Activated CD4-positive, alpha-beta memory T cell treated with anti-CD3 and anti-CD28 coated beads for 36 hours (primary cell): ENCODE data around the gene NDUFB6. TPM values are rescaled to one million over a fixed set of nuclear protein-coding genes. Genes with fewer than 3 reads are reported as not detected.
"Not testable (repeated sequence)": the region's sequence is repeated elsewhere in the genome, so short reads cannot be mapped to it uniquely, and the experiment has no call there.

Experiments used
- CTCF ChIA-PET: fragments of 350-600 bp; sonication (Branson Sonifier 250); formaldehyde crosslinking; loops from one replicate; lab custom pipeline; 2021; ENCODE audit warnings: antibody characterized with exemption, inconsistent platforms; lab: Charles Lee
- POLR2A ChIA-PET: fragments of 350-600 bp; sonication (Branson Sonifier 250); formaldehyde crosslinking; loops from one replicate; lab custom pipeline; 2021; ENCODE audit warnings: antibody characterized with exemption; lab: Charles Lee
- DNase-seq: peaks from one replicate; pipeline ENCODE4 v3.0.0-alpha.2; 2020
- H3K27ac Mint-ChIP-seq: one replicate; pipeline ENCODE4 v1.8.0; 2021; ENCODE audit warnings: mixed read lengths
- H3K27me3 Mint-ChIP-seq: one replicate; pipeline ENCODE4 v1.8.0; 2021; ENCODE audit warnings: mixed read lengths
- H3K36me3 Mint-ChIP-seq: one replicate; pipeline ENCODE4 v1.8.0; 2021; ENCODE audit warnings: mixed read lengths
- H3K4me1 Mint-ChIP-seq: one replicate; pipeline ENCODE4 v1.8.0; 2021; ENCODE audit warnings: low read depth, mixed read lengths
- H3K4me3 Mint-ChIP-seq: one replicate; pipeline ENCODE4 v1.8.0; 2021; ENCODE audit warnings: mild to moderate bottlenecking, mixed read lengths
- H3K9me3 Mint-ChIP-seq: one replicate; pipeline ENCODE4 v1.8.0; 2021; ENCODE audit warnings: mixed read lengths
- intact Hi-C: fragments of 100-400 bp; cut with micrococcal nuclease; formaldehyde crosslinking; loops from one replicate; pipeline ENCODE4 v1.15.1; 2023
- total RNA-seq, 2 experiments: library from RNA; stranded (reverse); gene quantifications; one replicate each; pipeline ENCODE4 v1.2.3, GENCODE V29; 2021

Gene NDUFB6
- total RNA-seq, 2 experiments from 2014 or later: 75.7 to 77.1 TPM

DNA sequence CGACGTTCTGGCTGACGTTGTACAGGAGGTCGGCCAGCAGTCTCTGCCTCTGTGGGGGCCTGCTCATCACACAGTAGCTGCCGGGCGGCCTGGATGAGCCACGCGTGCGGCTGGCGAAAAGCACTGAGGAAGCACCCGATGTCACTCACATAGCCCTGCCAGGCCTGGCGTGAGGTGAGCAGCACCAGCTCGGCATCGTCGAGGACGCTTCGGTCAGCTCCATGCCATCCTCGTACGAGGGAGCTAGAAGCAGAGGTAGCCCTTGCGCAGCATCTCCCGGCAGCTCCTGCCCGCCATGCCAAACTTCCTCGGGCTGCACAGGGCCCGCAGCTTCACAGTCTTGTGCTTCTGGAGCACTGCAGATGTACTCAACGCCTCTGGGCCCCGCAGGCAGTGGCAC, 6.2 kb downstream of the NDUFB6 start:
- Mint-ChIP-seq H3K27ac (no peak overlapping the region), H3K27me3 (no peaks in the 10 kb centered on the region), H3K4me1 (peaks cover 12% of the 10 kb centered on the region), H3K9me3 (no peaks in the 10 kb centered on the region), H3K36me3 (peaks cover 28% of the 10 kb centered on the region), H3K4me3 (no peak overlapping the region)
- no peak for DNase-seq
- ChIA-PET CTCF (interaction anchor here (3.6 to 6.3 kb wide), 2 partner anchors 13 to 188 kb away, joined by 14 to 28 read pairs; no protein-coding TSS in a partner anchor), POLR2A (no interaction called here)
- intact Hi-C loops: no loop called here

GRCh38 chr9:32565967-32566366, 7.0 kb downstream of the NDUFB6 start:
- no peak overlapping the region for H3K27ac Mint-ChIP-seq
- intact Hi-C loops: no loop called here
- ChIA-PET CTCF (interaction anchor here (3.6 to 6.3 kb wide), 2 partner anchors 14 to 187 kb away, joined by 14 to 28 read pairs; no protein-coding TSS in a partner anchor), POLR2A (no interaction called here)
- no peak for DNase-seq
- H3K4me3 Mint-ChIP-seq: no peak overlapping the region
- H3K4me1 Mint-ChIP-seq: peaks cover 7% of the 10 kb centered on the region
- peaks cover 28% of the 10 kb centered on the region for H3K36me3 Mint-ChIP-seq
- H3K9me3 Mint-ChIP-seq: no peaks in the 10 kb centered on the region
- H3K27me3 Mint-ChIP-seq: no peaks in the 10 kb centered on the region

- no peaks in the 10 kb centered on the region for H3K9me3 Mint-ChIP-seq
- H3K4me1 Mint-ChIP-seq: peaks cover 24% of the 10 kb centered on the region
- CTCF ChIA-PET: interaction anchor here (1.6 to 2.3 kb wide), 2 partner anchors 14 to 179 kb away, joined by 4 to 11 read pairs; no protein-coding TSS in a partner anchor
- intact Hi-C loops: loop anchor here (10.0 kb wide), 1 partner anchor 706 kb away; the partner anchor contains the start of genes BAG1 and CHMP5
- H3K36me3 Mint-ChIP-seq: no peaks in the 10 kb centered on the region
- no peak overlapping the region for H3K27ac Mint-ChIP-seq
- POLR2A ChIA-PET: no interaction called here
- no peak for DNase-seq
- no peaks in the 10 kb centered on the region for H3K27me3 Mint-ChIP-seq
- no peak overlapping the region for H3K4me3 Mint-ChIP-seq
Observed at GRCh38 chr9:32558408-32558934, 14.5 kb downstream of the NDUFB6 start.

DNA sequence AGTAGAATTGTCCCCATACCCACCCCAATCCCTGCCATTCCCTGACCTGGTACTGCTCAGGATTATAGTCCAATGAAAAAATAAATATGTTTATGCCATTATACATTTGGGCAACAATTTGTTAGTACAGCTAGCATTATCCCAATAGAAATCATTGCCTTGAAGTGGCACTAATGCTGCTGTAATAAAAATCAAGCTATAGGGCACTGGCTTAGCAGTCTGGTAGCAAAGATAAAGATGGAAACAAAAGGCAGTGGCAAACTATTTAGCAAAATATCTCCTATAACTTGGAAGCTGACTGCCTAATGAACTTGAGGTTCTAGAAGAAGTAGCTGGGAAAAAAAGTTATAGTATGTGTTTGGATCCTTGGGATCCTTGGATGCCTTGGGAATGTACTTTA, 18.4 kb downstream of the NDUFB6 start:
- H3K27me3 Mint-ChIP-seq: no peaks in the 10 kb centered on the region
- H3K4me3 Mint-ChIP-seq: no peak overlapping the region
- peak overlapping the region; percentile 9 for H3K27ac Mint-ChIP-seq
- POLR2A ChIA-PET: no interaction called here
- no peaks in the 10 kb centered on the region for H3K9me3 Mint-ChIP-seq
- no peak for DNase-seq
- intact Hi-C loops: loop anchor here (10.0 kb wide), 1 partner anchor 710 kb away; the partner anchor contains the start of genes BAG1 and CHMP5
- peaks cover 33% of the 10 kb centered on the region for H3K4me1 Mint-ChIP-seq
- peaks cover 20% of the 10 kb centered on the region for H3K36me3 Mint-ChIP-seq
- CTCF ChIA-PET: interaction anchor here (1.1 to 7.9 kb wide), 5 partner anchors 8 to 178 kb away, joined by 3 to 62 read pairs (median 5); partner anchors contain the start of gene NDUFB6

GRCh38 chr9:32554107-32554506, 18.9 kb downstream of the NDUFB6 start:
- POLR2A ChIA-PET: no interaction called here

GRCh38 chr9:32552172-32552872, 20.6 kb downstream of the NDUFB6 start, which contains the start of the genes SMIM27 and TOPORS:
Gene SMIM27 (plus strand): TSS chr9:32552327. CDS start chr9:32552435, 108 bp downstream.
Gene TOPORS (minus strand): TSS chr9:32552586. CDS start chr9:32552436, 150 bp downstream.
- intact Hi-C loops: loop anchor here (1.0 to 10.0 kb wide), 3 partner anchors 20 to 712 kb away; partner anchors contain the start of genes BAG1, CHMP5 and DNAJA1
- no peaks in the 10 kb centered on the region for H3K27me3 Mint-ChIP-seq
- peak; percentile 94 for DNase-seq
- H3K9me3 Mint-ChIP-seq: no peaks in the 10 kb centered on the region
- H3K4me3 Mint-ChIP-seq: peak within 1 kb of the TSS; percentile 99
- POLR2A ChIA-PET: interaction anchor here (1.5 to 3.6 kb wide), 4 partner anchors 20 to 472 kb away, joined by 3 to 31 read pairs (median 10); partner anchors contain the start of genes DNAJA1, NDUFB6 and RIGI
- peaks cover 41% of the 10 kb centered on the region for H3K4me1 Mint-ChIP-seq
- peak within 1 kb of the TSS; percentile 100 for H3K27ac Mint-ChIP-seq
- H3K36me3 Mint-ChIP-seq: peaks cover 29% of the 10 kb centered on the region
- CTCF ChIA-PET: interaction anchor here (1.6 to 7.9 kb wide), 3 partner anchors 21 to 174 kb away, joined by 11 to 62 read pairs (median 17); partner anchors contain the start of gene NDUFB6

More at GRCh38 chr9:32554107-32554506, 18.9 kb downstream of the NDUFB6 start:
- Mint-ChIP-seq H3K27ac (no peak overlapping the region), H3K36me3 (peaks cover 20% of the 10 kb centered on the region), H3K4me1 (peaks cover 33% of the 10 kb centered on the region), H3K4me3 (no peak overlapping the region), H3K27me3 (no peaks in the 10 kb centered on the region), H3K9me3 (no peaks in the 10 kb centered on the region)
- intact Hi-C loops: loop anchor here (10.0 kb wide), 1 partner anchor 711 kb away; the partner anchor contains the start of genes BAG1 and CHMP5
- no peak for DNase-seq
- CTCF ChIA-PET: interaction anchor here (0.6 to 7.9 kb wide), 6 partner anchors 8 to 178 kb away, joined by 3 to 62 read pairs (median 4); partner anchors contain the start of gene NDUFB6

- Mint-ChIP-seq H3K27me3 (no peaks in the 10 kb centered on the region), H3K36me3 (peaks cover 32% of the 10 kb centered on the region), H3K9me3 (no peaks in the 10 kb centered on the region), H3K4me1 (peaks cover 47% of the 10 kb centered on the region), H3K4me3 (peak overlapping the region; percentile 99), H3K27ac (peak overlapping the region; percentile 100)
- POLR2A ChIA-PET: interaction anchor here (1.5 to 3.6 kb wide), 5 partner anchors 21 to 473 kb away, joined by 3 to 31 read pairs (median 8); partner anchors contain the start of genes ACO1, DNAJA1, NDUFB6 and RIGI
- DNase-seq: peak; percentile 68
- CTCF ChIA-PET: interaction anchor here (0.8 to 7.9 kb wide), 10 partner anchors 13 to 175 kb away, joined by 3 to 62 read pairs (median 9); partner anchors contain the start of genes ACO1, NDUFB6 and RIGI
- intact Hi-C loops: loop anchor here (1.0 to 10.0 kb wide), 8 partner anchors 21 to 713 kb away; partner anchors contain the start of genes ACO1, B4GALT1, BAG1 and CHMP5
Observed at GRCh38 chr9:32551276-32552051, 21.5 kb downstream of the NDUFB6 start.

GRCh38 chr9:32550562-32551275, 22.2 kb downstream of the NDUFB6 start:
- peak; percentile 95 for DNase-seq
- intact Hi-C loops: loop anchor here (1.0 to 10.0 kb wide), 6 partner anchors 24 to 714 kb away; partner anchors contain the start of genes ACO1, B4GALT1, BAG1 and CHMP5
- POLR2A ChIA-PET: interaction anchor here (1.6 to 3.6 kb wide), 4 partner anchors 21 to 166 kb away, joined by 4 to 31 read pairs (median 12); partner anchors contain the start of genes ACO1, NDUFB6 and RIGI
- Mint-ChIP-seq H3K9me3 (no peaks in the 10 kb centered on the region), H3K4me3 (peak overlapping the region; percentile 99), H3K4me1 (peaks cover 49% of the 10 kb centered on the region), H3K27ac (peak overlapping the region; percentile 100), H3K36me3 (peaks cover 32% of the 10 kb centered on the region), H3K27me3 (no peaks in the 10 kb centered on the region)
- CTCF ChIA-PET: interaction anchor here (0.8 to 7.9 kb wide), 8 partner anchors 13 to 174 kb away, joined by 3 to 62 read pairs (median 7); partner anchors contain the start of genes ACO1, NDUFB6 and RIGI

GRCh38 chr9:32550150-32550561, 22.8 kb downstream of the NDUFB6 start:
- Mint-ChIP-seq H3K9me3 (no peaks in the 10 kb centered on the region), H3K4me3 (peak overlapping the region; percentile 99), H3K4me1 (peaks cover 49% of the 10 kb centered on the region), H3K27ac (peak overlapping the region; percentile 62), H3K36me3 (peaks cover 32% of the 10 kb centered on the region), H3K27me3 (no peaks in the 10 kb centered on the region)
- no peak for DNase-seq
- POLR2A ChIA-PET: interaction anchor here (1.6 to 3.6 kb wide), 4 partner anchors 20 to 166 kb away, joined by 4 to 31 read pairs (median 12); partner anchors contain the start of genes ACO1, NDUFB6 and RIGI
- intact Hi-C loops: loop anchor here (2.0 to 10.0 kb wide), 2 partner anchors 527 to 715 kb away; partner anchors contain the start of genes BAG1, CHMP5 and SMU1
- CTCF ChIA-PET: interaction anchor here (1.3 to 7.9 kb wide), 7 partner anchors 23 to 174 kb away, joined by 6 to 62 read pairs (median 7); partner anchors contain the start of genes ACO1, NDUFB6 and RIGI

- H3K4me3 Mint-ChIP-seq, intact Hi-C loops, H3K27ac Mint-ChIP-seq, H3K27me3 Mint-ChIP-seq, H3K9me3 Mint-ChIP-seq, POLR2A ChIA-PET, DNase-seq: not testable (repeated sequence)
- peaks cover 31% of the 10 kb centered on the region for H3K4me1 Mint-ChIP-seq
- CTCF ChIA-PET: interaction anchor here (7.9 kb wide), 1 partner anchor 25 kb away, joined by 62 read pairs; the partner anchor contains the start of gene NDUFB6
- H3K36me3 Mint-ChIP-seq: peaks cover 39% of the 10 kb centered on the region
Observed at GRCh38 chr9:32548213-32548612, 24.7 kb downstream of the NDUFB6 start.
